Spleen (tissue), 11 donors: ENCODE measurements around the gene THSD4. TPM values are rescaled to one million over a fixed set of nuclear protein-coding genes. Genes with fewer than 3 reads are reported as not detected.

Source experiments
- DNase-seq: peaks from one replicate; pipeline ENCODE4 v3.0.0-alpha.2; 2020
- H3K27ac ChIP-seq, 8 donors: fragments of 200-600 bp; sonication (generic) in 7 of 8; 1 replicate in 4 of 8; 2 replicates in 4 of 8; pipeline versions ENCODE4 v1.5.0 to v1.8.0; 2016 to 2021; ENCODE audit warnings: inconsistent platforms in 4 of 8, mild to moderate bottlenecking in 4 of 8, moderate library complexity in 1 of 8
- H3K27me3 ChIP-seq, 7 donors: fragments of 200-600 bp; sonication (generic) in 6 of 7; replicated peaks in 1 of 7; 1 replicate in 4 of 7; 2 replicates in 3 of 7; pipeline versions ENCODE4 v1.5.0 to v1.8.0; 2016 to 2021; ENCODE audit warnings: inconsistent platforms in 3 of 7, mild to moderate bottlenecking in 1 of 7
- H3K36me3 ChIP-seq, 6 donors: fragments of 200-600 bp; sonication (generic) in 5 of 6; 1 replicate in 4 of 6; 2 replicates in 2 of 6; pipeline versions ENCODE4 v1.5.0 to v1.8.0; 2016 to 2021; ENCODE audit warnings: inconsistent platforms in 2 of 6
- H3K4me1 ChIP-seq, 6 donors: fragments of 200-600 bp; sonication (generic) in 5 of 6; 1 replicate in 3 of 6; 2 replicates in 3 of 6; pipeline versions ENCODE4 v1.5.0 to v1.8.0; 2016 to 2021; ENCODE audit warnings: inconsistent platforms in 3 of 6
- H3K4me3 ChIP-seq, 8 donors: fragments of 200-600 bp; sonication (generic) in 7 of 8; 1 replicate in 4 of 8; 2 replicates in 4 of 8; pipeline versions ENCODE4 v1.5.0 to v1.8.0; 2016 to 2021; ENCODE audit warnings: inconsistent platforms in 4 of 8, mild to moderate bottlenecking in 4 of 8, moderate library complexity in 2 of 8
- H3K9me3 ChIP-seq, 8 donors: fragments of 200-600 bp; sonication (generic) in 7 of 8; 1 replicate in 4 of 8; 2 replicates in 4 of 8; pipeline versions ENCODE4 v1.5.0 to v1.8.0; 2016 to 2021; ENCODE audit warnings: inconsistent platforms in 4 of 8
- POLR2A ChIP-seq, 3 donors: fragments of 450-650 bp; IDR thresholded peaks; one replicate each; pipeline ENCODE4 v1.5.1; 2017; ENCODE audit warnings: antibody characterized with exemption in 3 of 3, mild to moderate bottlenecking in 1 of 3
- POLR2AphosphoS5 ChIP-seq, 3 donors: sonication (generic); formaldehyde crosslinking; IDR thresholded peaks; one replicate each; pipeline ENCODE4 v1.5.1; 2017; ENCODE audit warnings: antibody characterized with exemption in 3 of 3
- WGBS, 5 donors: extraction: QIAGEN DNeasy Blood & Tissue Kit in 3 of 5; methylation state at CpG; one replicate each; pipeline versions ENCODE4 v1.1.5 to v1.1.7; 2013 to 2018; 5-methylcytosine and 5-hydroxymethylcytosine counted together
- intact Hi-C: fragments of 100-400 bp; cut with DNase I; formaldehyde crosslinking; loops from one replicate; pipeline ENCODE4 v1.15.0; 2023; ENCODE audit warnings: low total_unique reads
- polyA plus RNA-seq, 3 donors: library from polyadenylated mRNA; stranded (reverse); fragments of 200-250 nt; gene quantifications; one replicate each; pipeline ENCODE4 v1.2.1, GENCODE V29; 2013
- total RNA-seq, 7 donors: library from RNA; depleted of rRNA in 3 of 7; stranded (reverse); fragments of >200 nt in 3 of 7; fragmentation: NEBNext Ultra II Directional in 4 of 7; extraction: Animal tissue kit (Norgen Biotek cat#: 25700) in 4 of 7; gene quantifications; one replicate each; pipeline versions ENCODE4 v1.1.0 to v1.2.1, GENCODE V29; 2016 to 2021
- TF ChIP-seq, protein P1 (sequence below), 11 experiments: fragments of 200-600 bp in 7 of 11; fragments of 450-650 bp in 4 of 11; sonication (generic) in 4 of 11; IDR thresholded peaks in 8 of 11; conservative IDR thresholded peaks in 3 of 11; 1 replicate in 7 of 11; 2 replicates in 4 of 11; pipeline versions ENCODE4 v1.4.0 to v1.8.0; 2016 to 2021; ENCODE audit warnings: antibody characterized with exemption in 11 of 11, inconsistent platforms in 4 of 11, mild to moderate bottlenecking in 1 of 11
- donor health status: healthy with polysubstance abuse.
- donor health status: DM: no; HTN: no; CAD: no; lungs with moderate emphysema.
- donor health status: DM: no; HTN: no; CAD: no.
- donor health status: Bipolar disorder and iron deficiency.
- donor health status: healthy.
- donor health status: DM: no; HTN: no; CAD: no.
- donor health status: DM: yes; HTN: yes; CAD: no.

THSD4 gene
- total and polyA plus RNA-seq, 10 donors = 0.29 to 11.3 (median 3.4) TPM

- TF ChIP-seq POLR2AphosphoS5 (IDR thresholded peaks at IDR 0.05) = no peak
- TF ChIP-seq POLR2A (IDR thresholded peaks at IDR 0.05) = no peak
- TF ChIP-seq, protein P1, sequence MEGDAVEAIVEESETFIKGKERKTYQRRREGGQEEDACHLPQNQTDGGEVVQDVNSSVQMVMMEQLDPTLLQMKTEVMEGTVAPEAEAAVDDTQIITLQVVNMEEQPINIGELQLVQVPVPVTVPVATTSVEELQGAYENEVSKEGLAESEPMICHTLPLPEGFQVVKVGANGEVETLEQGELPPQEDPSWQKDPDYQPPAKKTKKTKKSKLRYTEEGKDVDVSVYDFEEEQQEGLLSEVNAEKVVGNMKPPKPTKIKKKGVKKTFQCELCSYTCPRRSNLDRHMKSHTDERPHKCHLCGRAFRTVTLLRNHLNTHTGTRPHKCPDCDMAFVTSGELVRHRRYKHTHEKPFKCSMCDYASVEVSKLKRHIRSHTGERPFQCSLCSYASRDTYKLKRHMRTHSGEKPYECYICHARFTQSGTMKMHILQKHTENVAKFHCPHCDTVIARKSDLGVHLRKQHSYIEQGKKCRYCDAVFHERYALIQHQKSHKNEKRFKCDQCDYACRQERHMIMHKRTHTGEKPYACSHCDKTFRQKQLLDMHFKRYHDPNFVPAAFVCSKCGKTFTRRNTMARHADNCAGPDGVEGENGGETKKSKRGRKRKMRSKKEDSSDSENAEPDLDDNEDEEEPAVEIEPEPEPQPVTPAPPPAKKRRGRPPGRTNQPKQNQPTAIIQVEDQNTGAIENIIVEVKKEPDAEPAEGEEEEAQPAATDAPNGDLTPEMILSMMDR (IDR thresholded peaks at IDR 0.05 in 8 of 11, conservative IDR thresholded peaks at IDR 0.05 in 3 of 11) = no peak
- Histone ChIP-seq H3K4me3 (no peak overlapping the region), H3K4me1 (peaks cover 0 to 8% (median 5%) of the 10 kb centered on the region in 6 donors), H3K9me3 (no peaks in the 10 kb centered on the region), H3K27me3 (peaks cover 0 to 8% (median 0%) of the 10 kb centered on the region in 7 donors), H3K36me3 (no peaks in the 10 kb centered on the region), H3K27ac (no peak overlapping the region)
- intact Hi-C loops = no loop called here
- 79 to 84% (median 81%) methylated on average over 3 of the region's 3 CpGs for WGBS, 5 donors
- DNase-seq = no peak
Measured at GRCh38 chr15:71776304-71776703, 661.0 kb downstream of the THSD4 start.

DNA sequence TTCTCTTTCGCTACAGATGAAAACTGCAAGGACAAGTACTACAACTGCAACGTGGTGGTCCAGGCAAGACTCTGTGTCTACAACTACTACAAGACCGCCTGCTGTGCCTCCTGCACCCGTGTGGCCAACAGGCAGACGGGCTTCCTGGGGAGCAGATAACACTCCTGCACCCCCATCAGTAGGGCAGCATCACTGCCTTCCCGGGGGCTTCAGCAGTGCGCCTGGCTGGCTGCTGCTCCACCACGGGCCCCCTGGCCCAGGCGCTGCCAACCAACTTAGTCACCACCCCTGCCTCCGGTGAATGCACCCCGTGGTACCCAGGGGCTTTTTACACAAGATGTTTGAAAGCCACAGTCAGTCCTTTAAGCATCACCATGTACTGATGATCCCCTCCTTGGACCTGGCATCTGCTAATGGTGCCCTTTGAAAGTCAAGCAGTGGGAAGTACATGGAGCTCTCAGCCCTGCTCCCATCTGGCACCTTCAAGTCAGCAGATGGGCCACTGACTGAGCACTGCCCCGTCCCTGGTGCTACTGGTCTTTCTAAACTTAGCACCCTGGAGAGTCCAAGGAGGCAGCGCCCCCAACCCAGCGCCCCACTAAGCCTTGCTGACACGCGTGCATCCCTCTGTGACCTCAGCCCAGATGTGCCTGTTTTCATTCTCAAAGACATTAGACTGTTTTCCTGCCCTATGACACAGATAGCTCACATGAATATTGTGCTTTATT is 662.1 kb downstream of the THSD4 start:
- Histone ChIP-seq H3K36me3 (no peaks in the 10 kb centered on the region), H3K4me1 (peaks cover 0 to 8% (median 5%) of the 10 kb centered on the region in 6 donors), H3K27me3 (peaks cover 0 to 17% (median 0%) of the 10 kb centered on the region in 7 donors), H3K9me3 (no peaks in the 10 kb centered on the region), H3K27ac (no peak overlapping the region), H3K4me3 (no peak overlapping the region)
- intact Hi-C loops = no loop called here
- no peak for DNase-seq
- 82 to 91% (median 87%) methylated on average over 9 to 16 of the region's 16 CpGs for WGBS, 5 donors
- no peak for TF ChIP-seq POLR2AphosphoS5 (IDR thresholded peaks at IDR 0.05)
- no peak for TF ChIP-seq POLR2A (IDR thresholded peaks at IDR 0.05)
- TF ChIP-seq, protein P1 (IDR thresholded peaks at IDR 0.05 in 8 of 11, conservative IDR thresholded peaks at IDR 0.05 in 3 of 11) = no peak

- Histone ChIP-seq H3K4me1 (peaks cover 0 to 8% (median 5%) of the 10 kb centered on the region in 6 donors), H3K27ac (no peak overlapping the region), H3K9me3 (no peaks in the 10 kb centered on the region), H3K27me3 (peaks cover 0 to 24% (median 0%) of the 10 kb centered on the region in 7 donors), H3K4me3 (no peak overlapping the region), H3K36me3 (no peaks in the 10 kb centered on the region)
- 88 to 93% (median 92%) methylated on average over 6 of the region's 6 CpGs for WGBS, 5 donors
- intact Hi-C loops = no loop called here
- DNase-seq = no peak
- no peak for TF ChIP-seq POLR2AphosphoS5 (IDR thresholded peaks at IDR 0.05)
- TF ChIP-seq, protein P1 (IDR thresholded peaks at IDR 0.05 in 8 of 11, conservative IDR thresholded peaks at IDR 0.05 in 3 of 11) = no peak
- TF ChIP-seq POLR2A (IDR thresholded peaks at IDR 0.05) = no peak
Measured at GRCh38 chr15:71779073-71779797, 664.0 kb downstream of the THSD4 start.
